Adrenal gland (tissue), 5 donors: ENCODE results near the gene SCAPER.
"Not testable (repeated sequence)": the region's sequence is repeated elsewhere in the genome, so short reads cannot be mapped to it uniquely, and the experiment has no call there.

Source experiments
- POLR2A ChIP-seq, 2 donors: fragments of 450-650 bp; IDR thresholded peaks; one replicate each; pipeline ENCODE4 v1.6.1; 2017; ENCODE audit warnings: antibody characterized with exemption in 2 of 2, mild to moderate bottlenecking in 2 of 2, moderate library complexity in 1 of 2
- TF ChIP-seq, protein P1 (sequence below), 6 experiments: fragments of 450-650 bp in 4 of 6; fragments of 200-600 bp in 2 of 6; sonication (generic) in 1 of 6; IDR thresholded peaks; 1 replicate in 5 of 6; 2 replicates in 1 of 6; pipeline versions ENCODE4 v1.5.1 to v1.8.0; 2016 to 2021; ENCODE audit warnings: antibody characterized with exemption in 6 of 6, mild to moderate bottlenecking in 2 of 6, moderate library complexity in 1 of 6
- donor health status: DM: no; HTN: no; CAD: no.

DNA sequence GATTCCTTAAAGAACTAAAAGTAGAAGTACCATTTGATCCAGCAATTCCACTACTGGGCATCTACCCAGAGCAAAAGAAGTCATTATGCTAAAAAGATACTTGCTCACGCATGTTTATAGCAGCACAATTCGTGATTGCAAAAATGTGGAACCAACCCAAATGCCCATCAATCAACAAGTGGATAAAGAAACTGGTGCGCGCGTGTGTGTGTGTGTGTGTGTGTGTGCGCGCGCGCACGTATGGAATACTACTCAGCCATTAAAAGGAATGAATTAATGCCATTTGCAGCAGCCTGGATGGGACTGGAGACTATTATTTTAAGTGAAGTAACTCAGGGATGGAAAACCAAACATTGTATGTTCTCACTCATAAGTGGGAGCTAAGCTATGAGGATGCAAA, 394.5 kb downstream of the SCAPER start:
- TF ChIP-seq, protein P1, sequence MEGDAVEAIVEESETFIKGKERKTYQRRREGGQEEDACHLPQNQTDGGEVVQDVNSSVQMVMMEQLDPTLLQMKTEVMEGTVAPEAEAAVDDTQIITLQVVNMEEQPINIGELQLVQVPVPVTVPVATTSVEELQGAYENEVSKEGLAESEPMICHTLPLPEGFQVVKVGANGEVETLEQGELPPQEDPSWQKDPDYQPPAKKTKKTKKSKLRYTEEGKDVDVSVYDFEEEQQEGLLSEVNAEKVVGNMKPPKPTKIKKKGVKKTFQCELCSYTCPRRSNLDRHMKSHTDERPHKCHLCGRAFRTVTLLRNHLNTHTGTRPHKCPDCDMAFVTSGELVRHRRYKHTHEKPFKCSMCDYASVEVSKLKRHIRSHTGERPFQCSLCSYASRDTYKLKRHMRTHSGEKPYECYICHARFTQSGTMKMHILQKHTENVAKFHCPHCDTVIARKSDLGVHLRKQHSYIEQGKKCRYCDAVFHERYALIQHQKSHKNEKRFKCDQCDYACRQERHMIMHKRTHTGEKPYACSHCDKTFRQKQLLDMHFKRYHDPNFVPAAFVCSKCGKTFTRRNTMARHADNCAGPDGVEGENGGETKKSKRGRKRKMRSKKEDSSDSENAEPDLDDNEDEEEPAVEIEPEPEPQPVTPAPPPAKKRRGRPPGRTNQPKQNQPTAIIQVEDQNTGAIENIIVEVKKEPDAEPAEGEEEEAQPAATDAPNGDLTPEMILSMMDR (IDR thresholded peaks at IDR 0.05), result not testable (repeated sequence)
- not testable (repeated sequence) for TF ChIP-seq POLR2A (IDR thresholded peaks at IDR 0.05)
